GM18873 (cell line): ENCODE measurements around the gene LYZL1.
"Not testable (repeated sequence)": the region's sequence is repeated elsewhere in the genome, so short reads cannot be mapped to it uniquely, and the experiment has no call there.

Source experiments
- ATAC-seq: cut with Tn5 transposase; IDR thresholded peaks from one replicate; pipeline ENCODE4 v1.9.1; 2021; ENCODE audit warnings: mild to moderate bottlenecking, moderate library complexity, moderate number of reproducible peaks; ENCODE audit not compliant: unreplicated experiment, low FRiP score

LYZL1 gene

GRCh38 chr10:29304264-29304994, 15.6 kb downstream of the LYZL1 start:
- no peak for ATAC-seq

GRCh38 chr10:29304995-29305335, 16.1 kb downstream of the LYZL1 start:
- no peak for ATAC-seq

GRCh38 chr10:29306688-29307087, 17.8 kb downstream of the LYZL1 start:
- ATAC-seq, result no peak

GRCh38 chr10:29308142-29308541, 19.3 kb downstream of the LYZL1 start:
- ATAC-seq, result not testable (repeated sequence)

- ATAC-seq, result no peak
These were observed 20.6 kb downstream of the LYZL1 start for GRCh38 chr10:29309465-29309864.

- not testable (repeated sequence) for ATAC-seq
These were observed 21.6 kb downstream of the LYZL1 start for GRCh38 chr10:29310463-29310862.

GRCh38 chr10:29313071-29313470, 24.2 kb downstream of the LYZL1 start:
- ATAC-seq, result no peak

- ATAC-seq, result no peak
These were observed 25.9 kb downstream of the LYZL1 start for GRCh38 chr10:29314726-29315125.

GRCh38 chr10:29315814-29316213, 26.9 kb downstream of the LYZL1 start:
- ATAC-seq, result no peak

GRCh38 chr10:29316308-29317026, 27.6 kb downstream of the LYZL1 start:
- ATAC-seq, result no peak

GRCh38 chr10:29317027-29317420, 28.2 kb downstream of the LYZL1 start:
- no peak for ATAC-seq

GRCh38 chr10:29317423-29318021, 28.7 kb downstream of the LYZL1 start:
- no peak for ATAC-seq

GRCh38 chr10:29318141-29319071, 29.5 kb downstream of the LYZL1 start:
- ATAC-seq, result not testable (repeated sequence)

- no peak for ATAC-seq
These were observed 30.4 kb downstream of the LYZL1 start for GRCh38 chr10:29319205-29319781.

GRCh38 chr10:29320680-29321121, 31.8 kb downstream of the LYZL1 start:
- not testable (repeated sequence) for ATAC-seq

- no peak for ATAC-seq
These were observed 32.8 kb downstream of the LYZL1 start for GRCh38 chr10:29321656-29322055.

- no peak for ATAC-seq
These were observed 34.0 kb downstream of the LYZL1 start for GRCh38 chr10:29322918-29323317.

- no peak for ATAC-seq
These were observed 34.5 kb downstream of the LYZL1 start for GRCh38 chr10:29323367-29323766.

GRCh38 chr10:29324220-29324841, 35.5 kb downstream of the LYZL1 start:
- ATAC-seq, result no peak

- ATAC-seq, result no peak
These were observed 37.4 kb downstream of the LYZL1 start for GRCh38 chr10:29326299-29326698.
